K562 (cell line): ENCODE data around the gene SLFNL1. TPM values are rescaled to one million over a fixed set of nuclear protein-coding genes. Genes with fewer than 3 reads are reported as not detected.

ENCODE experiments used
- ARID1B ChIP-seq: fragments of 450-650 bp; IDR thresholded peaks from 2 replicates; pipeline ENCODE4 v1.6.1; 2016; ENCODE audit warnings: antibody characterized with exemption, mild to moderate bottlenecking, inconsistent platforms
- KDM4B ChIP-seq, 2 experiments: fragments of 450-650 bp in 1 of 2; sonication (generic) in 1 of 2; IDR thresholded peaks; 2 replicates each; pipeline ENCODE4 v1.6.1; 2016 to 2017; ENCODE audit warnings: borderline replicate concordance in 2 of 2, antibody characterized with exemption in 1 of 2, low read depth in 1 of 2, mild to moderate bottlenecking in 1 of 2
- LEF1 ChIP-seq: fragments of 450-650 bp; IDR thresholded peaks from 2 replicates; pipeline ENCODE4 v1.6.1; 2016; ENCODE audit warnings: mild to moderate bottlenecking
- PHF21A ChIP-seq: fragments of 450-650 bp; IDR thresholded peaks from 2 replicates; pipeline ENCODE4 v1.6.1; 2017; ENCODE audit warnings: low read depth, borderline replicate concordance
- TEAD4 ChIP-seq, 2 experiments: sonication (generic) in 1 of 2; formaldehyde crosslinking in 1 of 2; IDR thresholded peaks; 2 replicates each; pipeline versions ENCODE4 v1.6.1 to v1.8.0; 2012 to 2022; ENCODE audit warnings: borderline replicate concordance in 1 of 2, inconsistent platforms in 1 of 2, low read length in 1 of 2, mild to moderate bottlenecking in 1 of 2, missing genetic modification reagents in 1 of 2
- polyA plus RNA-seq, 8 experiments: library from polyadenylated mRNA; depleted of rRNA in 4 of 8; stranded (reverse) in 5 of 8; unstranded in 3 of 8; fragments of >200 nt; fragmentation: Nextera tagmentation in 2 of 8; fragmentation: Illumina TruSeq in 1 of 8; extraction: Ambion mirVana in 2 of 8; extraction: Trizol in 1 of 8; gene quantifications; 2 replicates each; pipeline versions ENCODE4 v1.2.1 to v1.2.3, GENCODE V29; 2011 to 2014; ENCODE audit warnings: inconsistent platforms in 1 of 8, missing spikeins in 1 of 8
- total RNA-seq, 7 experiments: library from RNA; depleted of rRNA in 6 of 7; stranded (reverse); fragments of >200 nt in 6 of 7; fragmentation: Illumina TruSeq in 2 of 7; extraction: Trizol in 2 of 7; gene quantifications; 2 replicates each; pipeline versions ENCODE4 v1.2.1 to v1.2.3, GENCODE V29; 2011 to 2021; ENCODE audit warnings: low replicate concordance in 1 of 7
- TF ChIP-seq, protein P1 (sequence below): IDR thresholded peaks from 2 replicates; pipeline ENCODE4 v1.6.1; 2011; ENCODE audit warnings: borderline replicate concordance, low read depth, mild to moderate bottlenecking, moderate library complexity, low read length; ENCODE audit not compliant: insufficient read depth, poor library complexity, severe bottlenecking
- TF ChIP-seq, protein P2 (sequence below): fragments of 250-450 bp; sonication (Bioruptor Pico); IDR thresholded peaks from 2 replicates; pipeline ENCODE4 v1.5.1; 2021; ENCODE audit warnings: mild to moderate bottlenecking
- TF ChIP-seq, protein P3 (sequence below): fragments of 450-650 bp; conservative IDR thresholded peaks from 2 replicates; pipeline ENCODE4 v1.6.1; 2016; ENCODE audit warnings: missing genetic modification characterization, low read depth, mild to moderate bottlenecking, missing compliant biosample characterization, moderate library complexity

Gene SLFNL1
- total and polyA plus RNA-seq, 9 of the 15 experiments (the other 6 are each of a cell fraction or from before 2014, with no cell fraction given): 0.05 to 0.14 (median 0.06) TPM; not detected in 5

DNA sequence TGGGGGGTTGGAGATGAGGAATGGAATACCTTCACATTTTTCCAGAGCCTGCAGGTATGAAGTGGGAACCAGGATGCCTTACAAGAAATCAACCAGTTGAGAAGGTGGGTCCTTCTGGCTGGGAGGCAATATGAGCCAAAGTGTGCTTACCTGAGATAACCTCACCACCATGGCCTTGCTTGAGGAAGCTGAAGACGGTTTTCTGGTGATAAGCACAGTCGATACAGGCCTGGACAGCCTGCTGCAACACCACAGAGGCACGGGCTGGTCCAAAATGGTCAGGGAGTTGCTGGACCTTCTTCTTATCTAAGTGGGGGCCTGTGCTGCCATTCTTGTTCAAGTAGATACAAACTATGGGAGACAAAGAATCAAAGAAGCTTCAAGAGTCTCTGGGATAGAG, 27.0 kb upstream of the SLFNL1 start (continued):
- TF ChIP-seq LEF1 (no peak), ARID1B (peak; percentile 71), TEAD4 (IDR thresholded peaks at IDR 0.05; ENCODE audit: low read length) (peak; percentile 61), TEAD4 (CRISPR knock-in tag; IDR thresholded peaks at IDR 0.05; ENCODE audit: borderline replicate concordance) (no peak), PHF21A (no peak), KDM4B (IDR thresholded peaks at IDR 0.05; ENCODE audit: borderline replicate concordance in 2 of 2, low read depth in 1 of 2) (no peak)
- TF ChIP-seq, protein P1, sequence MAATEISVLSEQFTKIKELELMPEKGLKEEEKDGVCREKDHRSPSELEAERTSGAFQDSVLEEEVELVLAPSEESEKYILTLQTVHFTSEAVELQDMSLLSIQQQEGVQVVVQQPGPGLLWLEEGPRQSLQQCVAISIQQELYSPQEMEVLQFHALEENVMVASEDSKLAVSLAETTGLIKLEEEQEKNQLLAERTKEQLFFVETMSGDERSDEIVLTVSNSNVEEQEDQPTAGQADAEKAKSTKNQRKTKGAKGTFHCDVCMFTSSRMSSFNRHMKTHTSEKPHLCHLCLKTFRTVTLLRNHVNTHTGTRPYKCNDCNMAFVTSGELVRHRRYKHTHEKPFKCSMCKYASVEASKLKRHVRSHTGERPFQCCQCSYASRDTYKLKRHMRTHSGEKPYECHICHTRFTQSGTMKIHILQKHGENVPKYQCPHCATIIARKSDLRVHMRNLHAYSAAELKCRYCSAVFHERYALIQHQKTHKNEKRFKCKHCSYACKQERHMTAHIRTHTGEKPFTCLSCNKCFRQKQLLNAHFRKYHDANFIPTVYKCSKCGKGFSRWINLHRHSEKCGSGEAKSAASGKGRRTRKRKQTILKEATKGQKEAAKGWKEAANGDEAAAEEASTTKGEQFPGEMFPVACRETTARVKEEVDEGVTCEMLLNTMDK: no peak
- TF ChIP-seq, protein P2, sequence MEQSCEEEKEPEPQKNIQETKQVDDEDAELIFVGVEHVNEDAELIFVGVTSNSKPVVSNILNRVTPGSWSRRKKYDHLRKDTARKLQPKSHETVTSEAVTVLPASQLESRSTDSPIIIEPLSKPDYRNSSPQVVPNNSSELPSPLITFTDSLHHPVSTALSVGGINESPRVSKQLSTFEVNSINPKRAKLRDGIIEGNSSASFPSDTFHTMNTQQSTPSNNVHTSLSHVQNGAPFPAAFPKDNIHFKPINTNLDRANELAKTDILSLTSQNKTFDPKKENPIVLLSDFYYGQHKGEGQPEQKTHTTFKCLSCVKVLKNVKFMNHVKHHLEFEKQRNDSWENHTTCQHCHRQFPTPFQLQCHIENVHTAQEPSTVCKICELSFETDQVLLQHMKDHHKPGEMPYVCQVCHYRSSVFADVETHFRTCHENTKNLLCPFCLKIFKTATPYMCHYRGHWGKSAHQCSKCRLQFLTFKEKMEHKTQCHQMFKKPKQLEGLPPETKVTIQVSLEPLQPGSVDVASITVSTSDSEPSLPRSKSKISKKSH (CRISPR knock-in tag): no peak
- TF ChIP-seq, protein P3, sequence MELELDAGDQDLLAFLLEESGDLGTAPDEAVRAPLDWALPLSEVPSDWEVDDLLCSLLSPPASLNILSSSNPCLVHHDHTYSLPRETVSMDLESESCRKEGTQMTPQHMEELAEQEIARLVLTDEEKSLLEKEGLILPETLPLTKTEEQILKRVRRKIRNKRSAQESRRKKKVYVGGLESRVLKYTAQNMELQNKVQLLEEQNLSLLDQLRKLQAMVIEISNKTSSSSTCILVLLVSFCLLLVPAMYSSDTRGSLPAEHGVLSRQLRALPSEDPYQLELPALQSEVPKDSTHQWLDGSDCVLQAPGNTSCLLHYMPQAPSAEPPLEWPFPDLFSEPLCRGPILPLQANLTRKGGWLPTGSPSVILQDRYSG: no peak
